GM21515 (cell line): ENCODE data around the gene OR5C1.
"Not testable (repeated sequence)": the region's sequence is repeated elsewhere in the genome, so short reads cannot be mapped to it uniquely, and the experiment has no call there.

ENCODE experiments used
- ATAC-seq: cut with Tn5 transposase; IDR thresholded peaks from one replicate; pipeline ENCODE4 v1.9.1; 2021; ENCODE audit not compliant: unreplicated experiment

OR5C1 gene

GRCh38 chr9:122810306-122810946 lies 21.7 kb downstream of the OR5C1 start:
- ATAC-seq, result peak; percentile 88

- no peak for ATAC-seq
These were observed 24.0 kb downstream of the OR5C1 start for GRCh38 chr9:122812736-122813135.

GRCh38 chr9:122814545-122814944 lies 25.8 kb downstream of the OR5C1 start:
- ATAC-seq, result no peak

GRCh38 chr9:122815544-122815943 lies 26.8 kb downstream of the OR5C1 start:
- ATAC-seq, result no peak

- ATAC-seq, result no peak
These were observed 27.6 kb downstream of the OR5C1 start for GRCh38 chr9:122816163-122816867.

- no peak for ATAC-seq
These were observed 30.6 kb downstream of the OR5C1 start for GRCh38 chr9:122819326-122819725.

- no peak for ATAC-seq
These were observed 31.2 kb downstream of the OR5C1 start for GRCh38 chr9:122819791-122820489.

- no peak for ATAC-seq
These were observed 31.7 kb downstream of the OR5C1 start for GRCh38 chr9:122820490-122820845.

- ATAC-seq, result no peak
These were observed 32.7 kb downstream of the OR5C1 start for GRCh38 chr9:122821278-122821943.

GRCh38 chr9:122822056-122822455 lies 33.3 kb downstream of the OR5C1 start:
- no peak for ATAC-seq

- no peak for ATAC-seq
These were observed 34.2 kb downstream of the OR5C1 start for GRCh38 chr9:122822938-122823337.

- peak; percentile 15 for ATAC-seq
These were observed 39.0 kb downstream of the OR5C1 start for GRCh38 chr9:122827761-122828093.

GRCh38 chr9:122828965-122829284 lies 40.2 kb downstream of the OR5C1 start:
- ATAC-seq, result not testable (repeated sequence)

GRCh38 chr9:122832194-122832593 lies 43.5 kb downstream of the OR5C1 start:
- ATAC-seq, result no peak

GRCh38 chr9:122835313-122835731 lies 46.6 kb downstream of the OR5C1 start:
- ATAC-seq, result no peak

- no peak for ATAC-seq
These were observed 48.6 kb downstream of the OR5C1 start for GRCh38 chr9:122837266-122837850.

GRCh38 chr9:122838441-122838840 lies 49.7 kb downstream of the OR5C1 start:
- not testable (repeated sequence) for ATAC-seq
